Thoracic aorta (tissue), 2 donors: ENCODE data around the gene IQSEC3. TPM values are rescaled to one million over a fixed set of nuclear protein-coding genes. Genes with fewer than 3 reads are reported as not detected.

Experiments
- ATAC-seq: fragments of 150-250 bp; one replicate; pipeline ENCODE4 v1.8.0; 2017; ENCODE audit warnings: low read depth; ENCODE audit not compliant: insufficient number of reproducible peaks, low FRiP score
- DNase-seq: peaks from one replicate; pipeline ENCODE4 v3.0.0-alpha.2; 2020; ENCODE audit warnings: low spot score
- H3K27ac ChIP-seq, 2 donors: fragments of 200-600 bp; sonication (generic); 1 replicate in 1 of 2; 2 replicates in 1 of 2; pipeline ENCODE4 v1.5.1; 2016; ENCODE audit warnings: mild to moderate bottlenecking in 2 of 2, moderate library complexity in 2 of 2
- H3K27me3 ChIP-seq: fragments of 200-600 bp; sonication (generic); replicated peaks from 2 replicates; pipeline ENCODE4 v1.6.0; 2016; ENCODE audit warnings: mild to moderate bottlenecking; ENCODE audit not compliant: insufficient read depth
- H3K36me3 ChIP-seq: fragments of 200-600 bp; sonication (generic); one replicate; pipeline ENCODE4 v1.5.1; 2016
- H3K4me1 ChIP-seq, 2 donors: fragments of 200-600 bp; sonication (generic); 1 replicate in 1 of 2; 2 replicates in 1 of 2; pipeline versions ENCODE4 v1.5.1 to v1.6.0; 2016; ENCODE audit warnings: low read depth in 2 of 2, mild to moderate bottlenecking in 1 of 2; ENCODE audit not compliant: control insufficient read depth in 1 of 2
- H3K4me3 ChIP-seq: fragments of 200-600 bp; sonication (generic); 2 replicates; pipeline ENCODE4 v1.5.1; 2016; ENCODE audit warnings: mild to moderate bottlenecking
- H3K9me3 ChIP-seq: fragments of 200-600 bp; sonication (generic); 2 replicates; pipeline ENCODE4 v1.5.1; 2016
- CTCF ChIP-seq: fragments of 200-600 bp; sonication (generic); IDR thresholded peaks from one replicate; pipeline ENCODE4 v1.5.1; 2019; ENCODE audit warnings: antibody characterized with exemption
- total RNA-seq, 2 donors: library from RNA; depleted of rRNA; stranded (reverse); fragments of >200 nt; gene quantifications; one replicate each; pipeline versions ENCODE4 v1.1.0 to v1.2.3, GENCODE V29; 2016

The IQSEC3 gene
- total RNA-seq, 2 donors from 2014 or later, result 1.1 to 1.3 TPM

- Histone ChIP-seq H3K36me3 (no peaks in the 10 kb centered on the region), H3K9me3 (no peaks in the 10 kb centered on the region), H3K4me1 (no peaks in the 10 kb centered on the region), H3K27me3 (no peaks in the 10 kb centered on the region), H3K4me3 (no peak overlapping the region), H3K27ac (no peak overlapping the region)
- TF ChIP-seq CTCF, result no peak
- no peak for DNase-seq
- ATAC-seq, result no peak
These were observed 96.9 kb downstream of the IQSEC3 start for GRCh38 chr12:163406-163986.

GRCh38 chr12:164207-164606 lies 97.6 kb downstream of the IQSEC3 start:
- H3K9me3 ChIP-seq, result no peaks in the 10 kb centered on the region
- H3K27ac ChIP-seq, result no peak overlapping the region
- no peak for DNase-seq
- no peak overlapping the region for H3K4me3 ChIP-seq
- no peak for ATAC-seq
- H3K27me3 ChIP-seq, result no peaks in the 10 kb centered on the region
- no peaks in the 10 kb centered on the region for H3K4me1 ChIP-seq
- TF ChIP-seq CTCF, result no peak
- no peaks in the 10 kb centered on the region for H3K36me3 ChIP-seq

- H3K36me3 ChIP-seq, result no peaks in the 10 kb centered on the region
- H3K4me1 ChIP-seq, result no peaks in the 10 kb centered on the region
- no peak for TF ChIP-seq CTCF
- DNase-seq (no peak), ATAC-seq (no peak)
- H3K9me3 ChIP-seq, result no peaks in the 10 kb centered on the region
- H3K4me3 ChIP-seq, result no peak overlapping the region
- no peak overlapping the region for H3K27ac ChIP-seq
- H3K27me3 ChIP-seq, result no peaks in the 10 kb centered on the region
These were observed 99.3 kb downstream of the IQSEC3 start for GRCh38 chr12:165862-166368.

- Histone ChIP-seq H3K27ac (no peak overlapping the region), H3K36me3 (no peaks in the 10 kb centered on the region), H3K4me1 (no peaks in the 10 kb centered on the region), H3K4me3 (no peak overlapping the region), H3K9me3 (no peaks in the 10 kb centered on the region), H3K27me3 (no peaks in the 10 kb centered on the region)
- no peak for TF ChIP-seq CTCF
- no peak for ATAC-seq
- DNase-seq, result no peak
These were observed 100.0 kb downstream of the IQSEC3 start for GRCh38 chr12:166425-167075.

- no peak overlapping the region for H3K4me3 ChIP-seq
- H3K27ac ChIP-seq, result no peak overlapping the region
- DNase-seq, result no peak
- H3K36me3 ChIP-seq, result no peaks in the 10 kb centered on the region
- ATAC-seq, result no peak
- no peaks in the 10 kb centered on the region for H3K27me3 ChIP-seq
- TF ChIP-seq CTCF, result no peak
- no peaks in the 10 kb centered on the region for H3K9me3 ChIP-seq
- H3K4me1 ChIP-seq, result no peaks in the 10 kb centered on the region
These were observed 101.5 kb downstream of the IQSEC3 start for GRCh38 chr12:167959-168600.
